ENCODE results near the gene ABCB8.
"Not testable (repeated sequence)": the region's sequence is repeated elsewhere in the genome, so short reads cannot be mapped to it uniquely, and the experiment has no call there.

Gene ABCB8

DNA sequence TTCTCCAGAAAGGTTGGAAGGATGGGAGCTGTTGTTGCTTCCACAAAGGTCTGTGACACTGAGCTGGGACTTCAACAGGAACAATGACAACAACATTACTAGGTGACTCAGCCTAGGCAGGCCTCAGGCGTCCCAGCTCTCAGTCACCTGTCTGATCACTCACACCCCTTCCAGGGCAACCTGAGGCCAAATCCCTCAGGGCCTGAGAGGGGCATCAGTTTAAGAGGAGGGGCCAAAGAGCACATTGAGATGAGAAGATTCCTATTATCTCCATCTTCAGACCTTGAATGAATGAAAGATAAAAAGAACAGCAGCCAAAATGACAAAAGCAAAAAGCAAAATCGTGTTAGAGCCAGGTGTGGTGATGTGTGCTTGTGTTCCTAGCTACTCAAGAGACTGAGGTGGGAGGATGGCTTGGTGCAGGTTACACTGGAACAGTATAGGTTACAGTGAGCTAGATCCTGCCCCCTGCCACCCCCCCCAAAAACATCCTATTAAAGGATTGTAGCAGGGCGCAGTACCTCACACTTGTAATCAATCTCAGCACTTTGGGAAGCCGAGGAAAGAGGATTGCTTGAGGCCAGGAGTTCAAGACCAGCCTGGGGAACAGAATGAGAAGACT lies 3.7 kb upstream of the ABCB8 start, which contains the start of gene ATG9B:
Gene ATG9B (minus strand): TSS at position 60 of the 622 bp plus-strand sequence. CDS start 71 bp downstream, outside the sequence.
- no peak within 1 kb of the TSS for H3K4me2 ChIP-seq (ENCODE audit: low read length)
- peaks cover 3% of the 10 kb centered on the region for H3K4me1 ChIP-seq
- no peak within 1 kb of the TSS for H3K4me3 ChIP-seq (ENCODE audit: low read depth, low read length)
- TF ChIP-seq, protein P1, sequence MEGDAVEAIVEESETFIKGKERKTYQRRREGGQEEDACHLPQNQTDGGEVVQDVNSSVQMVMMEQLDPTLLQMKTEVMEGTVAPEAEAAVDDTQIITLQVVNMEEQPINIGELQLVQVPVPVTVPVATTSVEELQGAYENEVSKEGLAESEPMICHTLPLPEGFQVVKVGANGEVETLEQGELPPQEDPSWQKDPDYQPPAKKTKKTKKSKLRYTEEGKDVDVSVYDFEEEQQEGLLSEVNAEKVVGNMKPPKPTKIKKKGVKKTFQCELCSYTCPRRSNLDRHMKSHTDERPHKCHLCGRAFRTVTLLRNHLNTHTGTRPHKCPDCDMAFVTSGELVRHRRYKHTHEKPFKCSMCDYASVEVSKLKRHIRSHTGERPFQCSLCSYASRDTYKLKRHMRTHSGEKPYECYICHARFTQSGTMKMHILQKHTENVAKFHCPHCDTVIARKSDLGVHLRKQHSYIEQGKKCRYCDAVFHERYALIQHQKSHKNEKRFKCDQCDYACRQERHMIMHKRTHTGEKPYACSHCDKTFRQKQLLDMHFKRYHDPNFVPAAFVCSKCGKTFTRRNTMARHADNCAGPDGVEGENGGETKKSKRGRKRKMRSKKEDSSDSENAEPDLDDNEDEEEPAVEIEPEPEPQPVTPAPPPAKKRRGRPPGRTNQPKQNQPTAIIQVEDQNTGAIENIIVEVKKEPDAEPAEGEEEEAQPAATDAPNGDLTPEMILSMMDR (IDR thresholded peaks at IDR 0.05) = no peak
- no peak within 1 kb of the TSS for H2AFZ ChIP-seq
- no peaks in the 10 kb centered on the region for H3K36me3 ChIP-seq (ENCODE audit: control insufficient read depth, insufficient read depth, low read length)
- peaks cover 3% of the 10 kb centered on the region for H3K79me2 ChIP-seq
- H3K27ac ChIP-seq = no peak within 1 kb of the TSS
- H3K9ac ChIP-seq = no peak within 1 kb of the TSS
- no peaks in the 10 kb centered on the region for H3K27me3 ChIP-seq (ENCODE audit: control insufficient read depth, insufficient read depth, low read length)
- H3K9me3 ChIP-seq (ENCODE audit: control insufficient read depth, low read length) = no peaks in the 10 kb centered on the region

DNA sequence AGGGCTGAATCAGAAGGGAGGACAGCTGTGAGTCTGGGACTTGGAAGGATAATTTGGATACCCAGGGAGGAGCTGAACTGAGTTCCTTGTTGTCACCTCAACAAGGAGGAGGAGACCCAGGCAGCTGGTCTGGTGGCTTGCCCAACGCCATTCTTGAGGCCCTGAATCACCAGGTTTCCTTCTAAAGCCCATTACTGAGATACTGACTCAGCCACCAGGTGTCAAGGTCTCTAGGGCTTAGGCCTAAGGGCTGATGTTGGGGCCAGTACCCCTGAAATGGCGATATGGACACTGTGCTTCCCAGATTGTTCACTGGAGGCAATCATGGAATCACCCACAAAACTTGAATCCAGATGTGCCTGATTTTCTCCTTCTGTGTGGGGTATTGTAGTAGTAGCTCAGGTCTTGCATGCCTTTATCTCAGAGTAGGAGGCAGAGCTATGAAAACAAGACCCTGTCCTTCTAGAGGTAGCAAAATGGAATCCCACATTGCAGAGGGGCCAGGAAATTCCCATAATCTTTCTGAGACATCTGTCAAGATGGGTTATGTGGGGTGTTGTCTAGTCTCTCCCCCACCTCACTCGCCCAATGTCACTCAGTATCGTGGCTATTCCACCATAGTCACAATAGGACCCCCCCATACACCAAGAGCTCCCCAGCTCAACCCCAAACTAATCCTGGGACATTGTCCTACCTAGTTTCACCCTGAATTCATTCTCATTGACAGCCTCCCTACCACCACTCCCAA lies 2.2 kb upstream of the ABCB8 start:
- TF ChIP-seq, protein P1 (IDR thresholded peaks at IDR 0.05) = no peak

DNA sequence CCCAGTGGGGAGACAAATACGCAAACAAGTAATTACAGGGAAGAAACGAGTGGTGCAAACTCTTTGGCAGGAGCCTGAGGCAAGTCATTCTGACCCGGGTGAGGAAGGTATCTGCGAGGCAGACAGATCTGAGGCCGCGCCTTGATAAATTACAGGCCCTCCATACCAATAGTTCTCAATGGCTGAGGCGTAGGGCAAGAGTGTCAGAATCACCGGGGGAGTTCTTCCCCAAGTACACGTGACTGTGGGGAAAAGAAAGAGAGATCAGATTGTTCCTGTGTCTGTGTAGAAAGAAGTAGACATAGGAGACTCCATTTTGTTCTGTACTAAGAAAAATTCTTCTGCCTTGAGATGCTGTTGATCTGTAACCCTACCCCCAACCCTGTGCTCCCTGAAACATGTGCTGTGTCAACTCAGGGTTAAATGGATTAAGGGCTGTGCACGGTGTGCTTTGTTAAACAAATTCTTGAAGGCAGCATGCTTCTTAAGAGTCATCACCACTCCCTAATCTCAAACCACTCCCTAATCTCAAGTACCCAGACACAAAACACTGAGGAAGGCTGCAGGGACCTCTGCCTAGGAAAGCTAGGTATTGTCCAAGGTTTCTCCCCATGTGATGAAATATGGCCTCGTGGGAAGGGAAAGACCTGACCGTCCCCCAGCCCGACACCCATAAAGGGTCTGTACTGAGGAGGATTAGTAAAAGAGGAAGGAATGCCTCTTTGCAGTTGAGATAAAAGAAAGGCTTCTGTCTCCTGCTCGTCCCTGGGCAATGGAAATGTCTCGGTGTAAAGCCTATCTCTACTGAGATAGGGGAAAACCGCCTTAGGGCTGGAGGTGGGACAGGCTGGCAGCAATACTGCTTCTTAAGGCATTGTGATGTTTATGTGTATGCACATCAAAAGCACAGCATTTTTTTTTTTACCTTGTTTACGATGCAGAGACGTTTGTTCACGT lies 1.2 kb upstream of the ABCB8 start:
- H3K36me3 ChIP-seq (ENCODE audit: control insufficient read depth, insufficient read depth, low read length); H3K4me3 ChIP-seq (ENCODE audit: low read depth, low read length); H3K9me3 ChIP-seq (ENCODE audit: control insufficient read depth, low read length); H3K27ac ChIP-seq; H3K4me1 ChIP-seq; H3K27me3 ChIP-seq (ENCODE audit: control insufficient read depth, insufficient read depth, low read length); H3K9ac ChIP-seq: not testable (repeated sequence)
- Histone ChIP-seq H3K4me2 (ENCODE audit: low read length) (peak overlapping the region; percentile 77), H2AFZ (peak overlapping the region; percentile 95), H3K79me2 (peaks cover 15% of the 10 kb centered on the region)

More for the DNA sequence above, 2.2 kb upstream of the ABCB8 start:
- no peaks in the 10 kb centered on the region for H3K9me3 ChIP-seq (ENCODE audit: control insufficient read depth, low read length)
- H3K9ac ChIP-seq = no peak overlapping the region
- H3K27me3 ChIP-seq (ENCODE audit: control insufficient read depth, insufficient read depth, low read length) = no peaks in the 10 kb centered on the region
- no peak overlapping the region for H3K27ac ChIP-seq
- H3K79me2 ChIP-seq = peaks cover 14% of the 10 kb centered on the region
- peaks cover 3% of the 10 kb centered on the region for H3K4me1 ChIP-seq
- no peak overlapping the region for H3K4me2 ChIP-seq (ENCODE audit: low read length)
- no peak overlapping the region for H3K4me3 ChIP-seq (ENCODE audit: low read depth, low read length)
- H3K36me3 ChIP-seq (ENCODE audit: control insufficient read depth, insufficient read depth, low read length) = no peaks in the 10 kb centered on the region
- no peak overlapping the region for H2AFZ ChIP-seq

DNA sequence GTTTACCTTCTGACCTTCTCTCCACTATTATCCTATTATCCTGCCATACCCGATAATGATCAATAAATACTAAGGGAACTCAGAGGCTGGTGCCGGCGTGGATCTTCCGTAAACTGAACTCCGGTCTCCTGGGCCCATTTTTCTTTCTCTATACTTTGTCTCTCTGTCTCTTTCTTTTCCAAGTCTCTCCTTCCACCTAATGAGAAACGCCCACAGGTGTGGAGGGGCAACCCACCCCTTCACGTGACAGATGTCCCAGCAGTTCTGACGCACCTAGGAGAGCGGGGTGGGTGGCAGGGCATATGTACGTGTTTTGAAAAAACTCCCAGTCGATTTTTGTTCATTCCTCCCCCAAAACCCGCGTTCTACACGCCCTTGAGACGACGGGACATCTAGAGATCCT lies 521 bp upstream of the ABCB8 start:
- H3K9ac ChIP-seq; H3K9me3 ChIP-seq (ENCODE audit: control insufficient read depth, low read length): not testable (repeated sequence)
- H2AFZ ChIP-seq = peak overlapping the region; percentile 95

DNA sequence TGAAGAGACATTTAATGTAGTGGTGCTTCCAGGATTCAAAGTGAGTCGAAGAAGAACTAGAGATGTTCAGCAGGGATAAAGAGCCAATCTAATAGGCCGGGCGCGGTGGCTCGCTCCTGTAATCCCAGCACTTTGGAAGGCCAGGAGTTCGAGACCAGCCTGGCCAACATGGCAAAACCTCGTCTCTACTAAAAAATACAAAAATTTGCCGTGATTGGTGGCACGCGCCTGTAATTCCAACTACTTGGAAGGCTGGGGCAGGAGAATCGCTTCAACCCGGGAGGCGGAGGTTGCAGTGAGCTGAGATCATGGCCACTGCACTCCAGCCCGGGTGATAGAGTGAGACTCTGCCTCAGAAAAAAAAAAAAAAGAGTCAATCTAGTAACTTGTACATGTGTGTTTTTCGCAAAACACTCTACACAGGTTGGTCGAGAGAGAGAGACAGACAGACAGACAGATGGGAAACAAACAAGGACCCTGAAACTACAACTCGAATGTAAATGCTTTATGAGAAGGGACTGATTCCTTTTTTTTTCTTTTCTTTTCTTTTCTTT lies 775 bp downstream of the ABCB8 start:
- Histone ChIP-seq H3K36me3 (ENCODE audit: control insufficient read depth, insufficient read depth, low read length) (no peaks in the 10 kb centered on the region), H3K79me2 (peaks cover 23% of the 10 kb centered on the region), H3K9me3 (ENCODE audit: control insufficient read depth, low read length) (no peaks in the 10 kb centered on the region), H3K4me3 (ENCODE audit: low read depth, low read length) (peak overlapping the region; percentile 88), H3K27ac (peak overlapping the region; percentile 59), H3K9ac (no peak overlapping the region), H3K4me2 (ENCODE audit: low read length) (peak overlapping the region; percentile 81), H2AFZ (peak overlapping the region; percentile 95), H3K4me1 (peaks cover 3% of the 10 kb centered on the region), H3K27me3 (ENCODE audit: control insufficient read depth, insufficient read depth, low read length) (no peaks in the 10 kb centered on the region)
- TF ChIP-seq, protein P1 (IDR thresholded peaks at IDR 0.05) = peak; percentile 2

More for the DNA sequence above, 521 bp upstream of the ABCB8 start:
- H3K36me3 ChIP-seq (ENCODE audit: control insufficient read depth, insufficient read depth, low read length); H3K27me3 ChIP-seq (ENCODE audit: control insufficient read depth, insufficient read depth, low read length); H3K4me1 ChIP-seq: not testable (repeated sequence)
- Histone ChIP-seq H3K27ac (peak overlapping the region; percentile 59), H3K79me2 (peaks cover 19% of the 10 kb centered on the region), H3K4me3 (ENCODE audit: low read depth, low read length) (peak overlapping the region; percentile 88), H3K4me2 (ENCODE audit: low read length) (peak overlapping the region; percentile 77)
